Smooth muscle cell (in vitro differentiated cells): ENCODE measurements around the gene IRF8. TPM values are rescaled to one million over a fixed set of nuclear protein-coding genes. Genes with fewer than 3 reads are reported as not detected.

Source experiments
- DNase-seq: peaks from one replicate; lab custom pipeline; 2025; ENCODE audit not compliant: unreplicated experiment; lab: John Stamatoyannopoulos, UW
- H2AFZ ChIP-seq: fragments of 200-600 bp; sonication (generic); 2 replicates; pipeline ENCODE4 v1.6.0; 2016; ENCODE audit warnings: antibody characterized with exemption, low read depth, mild to moderate bottlenecking
- H3F3A ChIP-seq: fragments of 200-600 bp; sonication (generic); 2 replicates; pipeline ENCODE4 v1.6.0; 2017; ENCODE audit warnings: antibody characterized with exemption, low read depth
- H3K27ac ChIP-seq: fragments of 200-600 bp; sonication (generic); 2 replicates; pipeline ENCODE4 v1.5.1; 2016; ENCODE audit warnings: low read depth, mild to moderate bottlenecking
- H3K27me3 ChIP-seq: fragments of 200-600 bp; sonication (generic); 2 replicates; pipeline ENCODE4 v1.6.1; 2016; ENCODE audit warnings: low read depth, mild to moderate bottlenecking
- H3K36me3 ChIP-seq: fragments of 200-600 bp; sonication (generic); 2 replicates; pipeline ENCODE4 v1.5.1; 2016; ENCODE audit warnings: low read depth
- H3K4me1 ChIP-seq: fragments of 200-600 bp; sonication (generic); 2 replicates; pipeline ENCODE4 v1.5.1; 2016; ENCODE audit warnings: low read depth
- H3K4me2 ChIP-seq: fragments of 200-600 bp; sonication (generic); 2 replicates; pipeline ENCODE4 v1.6.0; 2016; ENCODE audit warnings: mild to moderate bottlenecking
- H3K4me3 ChIP-seq: fragments of 200-600 bp; sonication (generic); 2 replicates; pipeline ENCODE4 v1.5.1; 2016; ENCODE audit warnings: mild to moderate bottlenecking
- H3K79me2 ChIP-seq: fragments of 200-600 bp; sonication (generic); 2 replicates; pipeline ENCODE4 v1.6.0; 2016; ENCODE audit warnings: low read depth, mild to moderate bottlenecking
- H3K9ac ChIP-seq: fragments of 200-600 bp; sonication (generic); 2 replicates; pipeline ENCODE4 v1.6.0; 2016; ENCODE audit warnings: low read depth
- H3K9me3 ChIP-seq: fragments of 200-600 bp; sonication (generic); replicated peaks from 2 replicates; pipeline ENCODE4 v1.5.1; 2016; ENCODE audit warnings: low read depth
- H4K20me1 ChIP-seq: fragments of 200-600 bp; sonication (generic); 2 replicates; pipeline ENCODE4 v1.6.0; 2016; ENCODE audit warnings: low read depth
- WGBS: methylation state at CpG from one replicate; pipeline ENCODE4 v1.1.7; 2016; ENCODE audit warnings: low lambda C conversion rate; 5-methylcytosine and 5-hydroxymethylcytosine counted together
- polyA plus RNA-seq: library from polyadenylated mRNA; unstranded; fragments of >200 nt; fragmentation: Nextera tagmentation; extraction: Ambion mirVana; gene quantifications from 2 replicates; pipeline ENCODE4 v1.2.1, GENCODE V29; 2016
- total RNA-seq: library from RNA; depleted of rRNA; stranded (reverse); fragments of >200 nt; gene quantifications from 2 replicates; pipeline ENCODE4 v1.2.3, GENCODE V29; 2014
- TF ChIP-seq, protein P1 (sequence below): fragments of 200-600 bp; sonication (generic); IDR thresholded peaks from 2 replicates; pipeline ENCODE4 v1.5.1; 2017; ENCODE audit warnings: borderline replicate concordance, mild to moderate bottlenecking, antibody characterized with exemption; ENCODE audit not compliant: insufficient read depth, poor library complexity, severe bottlenecking

Gene IRF8
- total and polyA plus RNA-seq, 2 experiments from 2014 or later, result 0.88 to 3.4 TPM

DNA sequence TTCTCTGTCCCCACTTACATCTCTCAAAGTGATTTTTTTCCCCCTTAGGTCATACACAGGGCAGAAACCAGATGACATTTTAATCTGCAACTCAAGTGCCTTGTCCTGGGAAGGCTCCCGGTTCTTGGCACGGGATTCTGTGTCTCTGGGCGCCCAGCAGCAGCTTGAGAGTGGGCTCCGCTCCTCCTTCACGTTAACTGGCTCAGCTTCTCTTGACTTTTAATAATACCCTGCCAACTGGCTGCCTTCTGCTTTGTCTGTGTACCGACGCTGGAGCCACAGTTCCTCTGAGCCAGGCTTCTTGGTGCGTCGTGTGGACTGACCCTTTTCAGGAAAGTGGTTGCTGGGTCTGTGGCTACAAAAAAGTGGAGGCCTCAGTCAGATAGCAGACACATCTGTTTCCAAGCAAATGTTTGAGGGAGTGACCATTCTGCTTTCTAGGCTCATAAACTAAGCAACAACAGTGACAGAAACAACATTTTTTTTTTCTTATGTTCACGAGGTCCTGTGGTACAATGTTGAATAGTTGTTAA lies 64.9 kb downstream of the IRF8 start:
- no peak overlapping the region for H3K4me3 ChIP-seq
- peak overlapping the region; percentile 39 for H3K9ac ChIP-seq
- H3K4me1 ChIP-seq, result no peaks in the 10 kb centered on the region
- peak overlapping the region; percentile 36 for H3K4me2 ChIP-seq
- no peaks in the 10 kb centered on the region for H3K36me3 ChIP-seq
- peak; percentile 6 for DNase-seq
- H3K27ac ChIP-seq, result peak overlapping the region; percentile 80
- 29% methylated on average over 10 of the region's 10 CpGs for WGBS
- no peaks in the 10 kb centered on the region for H3K9me3 ChIP-seq
- no peaks in the 10 kb centered on the region for H3K79me2 ChIP-seq
- H4K20me1 ChIP-seq, result no peaks in the 10 kb centered on the region
- no peaks in the 10 kb centered on the region for H3K27me3 ChIP-seq
- no peak overlapping the region for H2AFZ ChIP-seq
- TF ChIP-seq, protein P1, sequence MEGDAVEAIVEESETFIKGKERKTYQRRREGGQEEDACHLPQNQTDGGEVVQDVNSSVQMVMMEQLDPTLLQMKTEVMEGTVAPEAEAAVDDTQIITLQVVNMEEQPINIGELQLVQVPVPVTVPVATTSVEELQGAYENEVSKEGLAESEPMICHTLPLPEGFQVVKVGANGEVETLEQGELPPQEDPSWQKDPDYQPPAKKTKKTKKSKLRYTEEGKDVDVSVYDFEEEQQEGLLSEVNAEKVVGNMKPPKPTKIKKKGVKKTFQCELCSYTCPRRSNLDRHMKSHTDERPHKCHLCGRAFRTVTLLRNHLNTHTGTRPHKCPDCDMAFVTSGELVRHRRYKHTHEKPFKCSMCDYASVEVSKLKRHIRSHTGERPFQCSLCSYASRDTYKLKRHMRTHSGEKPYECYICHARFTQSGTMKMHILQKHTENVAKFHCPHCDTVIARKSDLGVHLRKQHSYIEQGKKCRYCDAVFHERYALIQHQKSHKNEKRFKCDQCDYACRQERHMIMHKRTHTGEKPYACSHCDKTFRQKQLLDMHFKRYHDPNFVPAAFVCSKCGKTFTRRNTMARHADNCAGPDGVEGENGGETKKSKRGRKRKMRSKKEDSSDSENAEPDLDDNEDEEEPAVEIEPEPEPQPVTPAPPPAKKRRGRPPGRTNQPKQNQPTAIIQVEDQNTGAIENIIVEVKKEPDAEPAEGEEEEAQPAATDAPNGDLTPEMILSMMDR, result no peak
- H3F3A ChIP-seq, result no peaks in the 10 kb centered on the region

DNA sequence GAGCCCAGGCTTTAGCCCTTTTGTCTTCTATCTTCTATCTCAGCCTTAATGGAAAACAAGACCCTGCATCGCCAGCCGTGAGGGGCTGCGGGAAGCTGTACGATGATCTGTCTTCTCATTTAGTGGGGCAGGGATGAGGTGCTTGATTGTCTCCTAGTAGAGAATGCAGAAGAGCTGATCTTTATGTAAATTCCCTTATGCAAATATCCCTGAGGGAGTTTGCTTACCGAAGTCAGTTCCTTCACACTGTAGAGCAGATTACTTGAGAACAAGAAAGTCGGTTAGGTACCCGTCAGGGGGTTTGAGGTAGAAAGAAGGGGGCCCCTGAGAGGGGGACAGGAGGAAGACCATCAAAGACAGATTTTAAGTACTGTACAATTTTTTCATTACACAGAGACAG lies 66.2 kb downstream of the IRF8 start:
- DNase-seq, result no peak
- peaks cover under 1% of the 10 kb centered on the region for H3F3A ChIP-seq
- H3K36me3 ChIP-seq, result no peaks in the 10 kb centered on the region
- no peaks in the 10 kb centered on the region for H3K27me3 ChIP-seq
- no peak overlapping the region for H3K27ac ChIP-seq
- no peaks in the 10 kb centered on the region for H4K20me1 ChIP-seq
- H3K4me1 ChIP-seq, result peaks cover 8% of the 10 kb centered on the region
- no peak overlapping the region for H3K4me2 ChIP-seq
- H3K9ac ChIP-seq, result no peak overlapping the region
- no peaks in the 10 kb centered on the region for H3K9me3 ChIP-seq
- WGBS, result 88% methylated on average over 7 of the region's 7 CpGs
- no peaks in the 10 kb centered on the region for H3K79me2 ChIP-seq
- no peak overlapping the region for H2AFZ ChIP-seq
- no peak overlapping the region for H3K4me3 ChIP-seq
- TF ChIP-seq, protein P1, result no peak

DNA sequence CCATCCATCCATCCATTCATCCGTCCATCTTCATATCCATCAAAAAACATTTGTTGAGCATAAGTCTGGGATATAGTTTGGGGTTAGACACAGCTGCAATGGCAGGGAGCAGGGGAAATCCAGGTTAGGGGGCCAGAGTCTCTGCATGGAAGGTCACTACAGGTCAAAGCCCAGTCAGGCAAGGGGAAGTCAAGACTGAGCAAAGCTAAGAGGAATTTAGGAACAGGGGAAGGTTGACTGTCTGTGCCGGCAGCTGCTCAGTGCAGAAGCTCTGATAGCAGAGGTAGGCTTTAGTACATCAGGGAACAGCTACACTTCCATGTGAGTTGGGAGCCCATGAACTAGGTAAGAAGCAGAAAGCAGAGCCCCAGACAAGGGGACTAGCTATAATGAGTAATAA lies 68.1 kb downstream of the IRF8 start:
- Histone ChIP-seq H3F3A (peaks cover 4% of the 10 kb centered on the region), H3K79me2 (no peaks in the 10 kb centered on the region), H3K4me3 (no peak overlapping the region), H3K36me3 (no peaks in the 10 kb centered on the region), H3K27me3 (no peaks in the 10 kb centered on the region), H3K4me1 (peaks cover 8% of the 10 kb centered on the region), H3K27ac (no peak overlapping the region), H3K9me3 (no peaks in the 10 kb centered on the region), H3K9ac (no peak overlapping the region), H4K20me1 (no peaks in the 10 kb centered on the region), H2AFZ (no peak overlapping the region), H3K4me2 (no peak overlapping the region)
- TF ChIP-seq, protein P1, result no peak
- DNase-seq, result no peak
- WGBS, result 70% methylated on average over 2 of the region's 2 CpGs
